GM21529 (cell line): Measurements from ENCODE around the gene VCL.

Source experiments
- ATAC-seq: cut with Tn5 transposase; IDR thresholded peaks from one replicate; pipeline ENCODE4 v1.9.1; 2021; ENCODE audit not compliant: unreplicated experiment

Gene VCL

DNA sequence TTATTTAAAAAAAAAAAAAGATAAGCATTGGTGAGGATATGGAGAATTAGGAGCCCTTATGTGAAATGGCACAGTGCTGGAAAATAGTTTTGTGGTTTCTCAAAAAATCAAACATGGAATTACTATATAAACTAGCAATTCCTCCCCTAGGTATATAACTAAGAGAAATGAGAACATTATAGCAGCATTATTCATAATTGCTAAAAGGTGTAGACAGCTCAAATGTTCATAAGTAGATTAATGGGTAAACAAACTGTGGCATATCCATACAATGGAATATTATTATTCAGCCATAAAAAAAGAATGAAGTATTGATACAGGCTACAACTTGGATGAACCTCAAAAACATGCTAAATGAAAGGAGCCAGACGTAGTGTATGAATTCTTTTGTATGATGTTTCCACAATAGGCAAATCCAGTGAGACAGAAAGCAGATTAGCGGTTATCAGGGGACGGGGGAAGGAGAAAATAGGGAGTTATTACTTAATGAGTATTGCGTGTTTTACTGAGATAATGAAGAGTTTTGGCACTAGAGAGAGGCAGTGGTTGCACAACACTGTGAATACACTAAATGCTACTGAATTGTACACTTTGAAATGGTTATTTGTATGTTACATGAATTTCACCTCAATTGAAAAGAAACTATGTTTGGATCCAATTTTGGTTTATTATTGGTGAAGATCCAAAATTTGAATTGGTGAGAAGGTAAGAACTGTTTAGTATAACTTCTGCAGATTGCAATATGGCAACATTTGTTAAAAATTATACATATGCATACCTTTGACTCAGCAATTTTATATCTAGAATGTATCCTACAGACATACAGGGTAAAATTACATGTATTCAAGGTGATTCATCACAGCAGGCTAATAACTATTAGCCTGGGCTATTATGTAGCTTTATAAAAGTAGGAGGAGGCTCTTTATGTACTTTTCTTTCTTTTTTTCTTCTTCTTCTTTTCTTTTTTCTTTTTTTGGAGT is 69.7 kb downstream of the VCL start:
- no peak for ATAC-seq

DNA sequence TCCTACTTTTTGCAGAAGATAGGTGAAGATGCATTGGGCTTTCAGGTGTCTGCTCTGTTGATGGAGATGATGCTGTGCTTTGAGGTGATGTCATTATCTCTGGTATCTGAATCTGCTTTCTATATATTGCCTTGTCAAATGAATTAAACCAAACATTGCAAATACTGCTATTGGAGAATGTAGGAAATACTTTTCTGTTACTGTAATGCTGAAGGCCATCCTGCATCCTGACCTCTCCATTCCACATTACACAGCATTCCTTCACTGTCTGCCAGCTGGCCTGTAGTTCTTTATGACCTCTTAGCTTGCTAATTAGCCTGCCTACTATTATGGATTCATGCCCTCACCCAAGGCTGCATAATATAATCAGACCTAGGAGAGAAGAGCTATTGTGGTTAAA is 73.2 kb downstream of the VCL start:
- no peak for ATAC-seq

DNA sequence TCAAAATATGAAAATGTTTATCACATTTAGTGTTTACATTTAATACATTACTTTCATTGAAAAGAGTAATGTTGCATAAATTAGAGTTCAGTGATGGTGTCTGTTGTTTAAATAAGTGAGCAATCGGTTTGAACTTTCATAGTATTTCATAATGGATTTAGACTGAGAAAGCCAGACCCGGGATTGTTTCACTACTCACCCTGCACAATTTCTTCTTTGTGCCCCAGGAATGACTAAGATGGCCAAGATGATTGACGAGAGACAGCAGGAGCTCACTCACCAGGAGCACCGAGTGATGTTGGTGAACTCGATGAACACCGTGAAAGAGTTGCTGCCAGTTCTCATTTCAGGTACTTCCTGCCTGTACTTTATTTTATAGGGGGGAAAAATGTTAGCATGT is 74.6 kb downstream of the VCL start:
- ATAC-seq, result no peak

DNA sequence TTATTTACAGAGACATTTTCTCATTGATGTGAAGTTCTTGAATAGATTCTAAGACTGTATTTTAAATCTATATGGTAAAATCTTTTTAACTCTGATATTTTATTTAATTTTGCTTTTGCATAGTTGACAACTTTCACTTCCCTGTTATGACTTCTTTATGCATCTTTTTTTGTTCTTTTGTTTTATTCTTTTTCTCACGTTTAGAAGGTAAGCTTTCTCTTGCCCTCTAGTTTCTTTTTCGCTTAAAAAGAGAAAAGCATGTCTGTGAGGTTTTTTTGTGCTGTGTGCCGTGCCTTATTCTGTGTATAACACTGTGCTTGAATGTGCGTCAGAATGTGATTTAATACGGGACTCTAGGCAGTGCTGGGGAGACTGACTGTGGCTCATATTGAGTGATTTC is 78.0 kb downstream of the VCL start:
- no peak for ATAC-seq

GRCh38 chr10:74076961-74077360 is 79.0 kb downstream of the VCL start:
- ATAC-seq, result no peak

DNA sequence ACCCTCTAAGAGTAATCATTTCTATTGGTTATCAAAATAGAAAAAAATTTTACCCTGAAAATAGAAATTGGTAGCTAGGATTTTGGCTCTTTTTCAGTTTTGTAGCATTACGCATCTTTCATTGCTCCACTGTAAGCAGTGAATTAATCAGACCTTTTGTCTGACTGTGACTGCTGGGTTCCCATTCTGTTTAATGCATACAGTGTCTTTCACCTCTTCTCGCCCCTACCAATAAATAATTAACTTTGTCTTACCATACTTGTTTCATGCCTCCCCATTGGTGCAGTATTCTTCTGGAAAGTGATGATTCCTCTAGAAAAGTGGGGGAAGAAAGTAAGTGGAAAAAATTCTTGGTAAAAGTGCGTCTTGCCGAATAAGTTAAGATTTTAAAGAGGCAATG is 79.5 kb downstream of the VCL start:
- ATAC-seq, result no peak

GRCh38 chr10:74078037-74078436 is 80.1 kb downstream of the VCL start:
- ATAC-seq, result no peak

GRCh38 chr10:74079028-74079935 is 81.4 kb downstream of the VCL start:
- ATAC-seq, result no peak

DNA sequence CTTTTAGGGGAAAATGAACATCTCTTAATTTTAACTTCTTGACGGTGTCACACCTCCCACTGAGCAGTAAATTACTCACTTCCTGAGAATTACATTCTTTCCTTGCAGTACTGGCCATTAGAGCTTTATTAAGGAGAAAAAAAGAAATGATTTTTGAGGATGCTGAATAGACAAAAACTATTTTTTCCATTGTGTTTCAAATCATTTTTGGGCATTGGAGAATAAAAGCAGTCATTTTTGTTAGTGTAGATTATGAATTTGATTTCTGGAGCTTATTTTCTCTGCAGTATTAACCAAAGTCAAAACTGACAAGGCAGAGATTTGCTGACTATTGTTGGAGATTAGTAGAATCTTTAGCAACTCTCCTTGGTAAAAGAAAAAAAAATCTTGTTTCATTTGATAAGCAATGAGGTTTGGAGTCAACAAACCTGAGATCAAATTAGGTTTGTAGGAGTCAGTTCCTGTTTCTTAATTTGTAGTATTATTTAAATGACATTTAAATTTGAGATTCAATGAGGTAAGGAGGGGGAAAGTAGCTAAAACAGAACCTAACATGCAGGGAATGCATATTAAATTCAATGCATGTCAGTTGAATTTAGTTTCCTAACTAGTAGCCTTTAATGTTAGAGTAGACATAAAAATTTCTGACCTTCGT is 82.1 kb downstream of the VCL start:
- no peak for ATAC-seq

DNA sequence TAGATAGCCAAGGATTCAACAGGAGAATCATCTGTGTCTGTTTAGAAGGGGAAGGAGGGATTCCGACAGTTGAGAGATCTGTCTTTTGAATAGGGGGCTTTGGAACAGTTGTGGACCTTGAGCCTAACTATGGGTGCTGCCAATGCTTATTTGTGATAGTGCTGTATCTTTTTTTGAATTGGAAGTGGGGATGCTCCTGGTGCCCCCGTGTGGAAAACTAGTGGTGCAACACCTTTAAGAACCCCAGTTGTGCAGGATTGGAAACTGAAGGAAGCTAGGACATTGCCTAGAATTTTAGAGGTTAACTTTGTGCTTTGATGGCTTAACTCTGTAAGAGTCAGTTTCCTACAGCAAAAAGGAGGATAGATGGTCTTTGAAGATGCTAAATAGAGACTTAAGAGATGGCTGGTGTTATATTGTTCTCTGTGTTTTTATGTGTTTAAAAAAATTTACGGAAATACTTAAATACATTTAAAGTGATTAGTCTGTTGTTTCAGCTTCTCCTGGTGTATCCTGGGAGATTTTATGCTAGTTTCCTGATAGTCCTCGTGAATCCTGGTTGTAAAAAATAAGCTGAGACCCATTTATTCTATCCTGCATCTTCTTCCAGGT is 83.4 kb downstream of the VCL start:
- no peak for ATAC-seq

DNA sequence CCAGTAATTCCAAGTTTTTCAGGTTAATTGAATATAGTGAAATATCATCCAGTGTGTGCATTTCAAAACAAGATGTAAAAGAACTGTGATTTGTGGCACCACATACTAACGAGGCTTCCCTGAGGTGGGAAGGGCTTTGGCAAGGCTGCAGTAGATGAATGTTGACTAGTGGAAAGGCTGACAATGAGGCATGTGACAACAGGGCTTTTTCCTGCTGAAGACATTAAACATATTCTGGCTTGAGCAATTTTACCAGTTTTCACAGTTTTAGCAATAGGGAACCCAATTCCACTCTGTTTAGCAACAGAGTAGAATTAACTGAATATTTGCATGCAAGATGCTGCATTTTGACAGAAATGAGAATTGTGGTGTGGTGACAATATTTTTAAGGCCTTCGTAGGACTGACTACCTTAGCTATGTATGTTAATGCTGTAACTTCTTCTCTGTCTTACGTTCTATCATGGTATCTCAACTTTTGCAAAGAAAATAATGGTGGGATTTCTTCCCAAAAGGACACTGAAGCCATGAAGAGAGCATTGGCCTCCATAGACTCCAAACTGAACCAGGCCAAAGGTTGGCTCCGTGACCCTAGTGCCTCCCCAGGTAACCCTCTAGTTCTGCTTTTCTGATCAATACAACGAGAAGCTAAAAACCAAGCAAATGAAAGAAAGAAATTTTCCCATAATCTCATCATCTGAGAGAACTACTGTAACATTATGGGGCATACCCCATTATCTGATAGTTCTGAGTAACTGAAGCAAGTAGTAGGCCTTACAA is 84.2 kb downstream of the VCL start:
- ATAC-seq, result no peak

- no peak for ATAC-seq
These were observed 85.4 kb downstream of the VCL start for GRCh38 chr10:74083304-74083703.

DNA sequence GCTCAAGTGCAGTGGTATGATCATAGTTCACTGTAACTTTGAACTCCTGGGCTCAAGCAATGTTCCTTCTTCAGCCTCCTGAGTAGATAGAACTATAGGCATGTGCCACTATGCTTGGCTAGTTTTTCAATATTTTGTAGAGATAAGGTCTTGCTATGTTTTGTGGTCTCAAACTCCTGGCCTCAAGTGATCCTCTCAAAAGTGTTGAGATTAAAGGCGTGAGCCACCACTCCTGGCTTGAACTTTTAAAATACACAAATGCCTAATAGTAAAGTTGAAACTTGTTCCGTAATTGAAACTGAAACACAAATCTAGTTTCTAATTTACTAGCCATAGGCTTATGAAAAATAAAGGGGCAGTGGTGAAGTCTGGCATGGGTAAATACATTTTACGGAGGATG is 87.0 kb downstream of the VCL start:
- peak; percentile 77 for ATAC-seq

DNA sequence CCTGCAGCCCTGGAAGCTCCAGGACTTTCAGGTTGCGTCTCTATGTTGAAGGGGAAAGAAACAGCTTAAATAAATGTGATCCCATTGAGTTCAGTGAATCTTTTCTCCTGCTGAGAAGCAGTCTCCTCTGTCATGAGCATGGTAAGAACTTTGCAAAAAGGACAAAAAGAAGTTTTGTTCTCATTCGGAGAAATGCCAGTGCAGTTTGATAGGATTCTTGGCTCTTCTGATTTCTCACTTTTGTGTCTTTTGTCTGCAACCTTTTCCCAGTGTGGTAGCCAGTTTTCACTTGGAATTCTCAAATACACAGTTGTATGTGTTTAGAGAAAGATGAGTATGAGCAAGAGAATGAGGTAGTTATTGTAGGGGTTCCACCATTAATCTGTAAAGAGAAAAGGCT is 88.4 kb downstream of the VCL start:
- no peak for ATAC-seq

DNA sequence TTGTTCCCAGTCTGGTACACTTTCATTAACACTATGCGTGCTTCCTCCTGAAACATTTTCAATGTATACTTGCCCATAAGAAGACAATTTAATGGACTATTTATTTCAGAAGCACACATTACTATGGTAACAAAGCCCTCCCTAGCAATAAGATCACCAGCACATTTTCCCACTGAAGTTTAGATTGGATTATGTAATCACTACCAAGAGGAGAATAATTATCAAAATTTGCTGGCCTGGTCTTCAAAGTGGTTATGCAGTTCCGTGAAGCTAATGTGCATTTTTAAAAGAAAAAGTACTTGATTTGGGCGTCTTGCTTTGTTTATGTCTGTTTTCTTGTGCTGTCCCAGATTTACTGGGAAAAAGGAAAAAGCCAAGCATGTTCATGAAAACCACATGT is 90.8 kb downstream of the VCL start:
- ATAC-seq, result no peak

- no peak for ATAC-seq
These were observed 94.5 kb downstream of the VCL start for GRCh38 chr10:74092372-74092771.

DNA sequence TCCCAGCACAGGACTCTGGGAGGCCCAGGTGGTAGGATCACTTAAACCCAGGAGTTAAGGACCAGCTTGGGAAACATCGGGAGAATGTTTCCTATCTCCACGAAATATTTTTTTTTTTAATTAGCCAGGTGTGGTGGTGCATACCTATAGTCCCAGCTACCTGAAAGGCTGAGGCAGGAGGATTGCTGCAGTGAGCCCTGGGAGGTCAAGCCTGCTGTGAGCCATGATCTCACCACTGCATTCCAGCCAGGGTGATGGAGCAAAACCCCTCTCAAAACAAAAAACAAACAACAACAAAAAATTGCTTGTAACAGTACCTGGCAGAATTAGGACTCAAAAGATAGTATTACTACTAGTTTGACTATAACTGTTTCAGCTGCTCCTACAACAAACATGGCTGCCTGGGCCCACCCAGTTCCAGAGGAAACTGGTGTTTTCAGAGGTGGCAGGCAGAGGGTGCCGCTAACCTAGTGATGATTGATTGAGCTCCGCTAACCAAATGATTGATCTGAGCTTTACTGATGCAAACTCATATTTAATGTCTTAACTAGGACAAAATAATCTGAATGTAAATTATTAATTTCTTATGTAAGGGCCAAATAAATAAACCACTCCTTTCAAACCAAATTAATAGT is 95.7 kb downstream of the VCL start:
- ATAC-seq, result no peak

DNA sequence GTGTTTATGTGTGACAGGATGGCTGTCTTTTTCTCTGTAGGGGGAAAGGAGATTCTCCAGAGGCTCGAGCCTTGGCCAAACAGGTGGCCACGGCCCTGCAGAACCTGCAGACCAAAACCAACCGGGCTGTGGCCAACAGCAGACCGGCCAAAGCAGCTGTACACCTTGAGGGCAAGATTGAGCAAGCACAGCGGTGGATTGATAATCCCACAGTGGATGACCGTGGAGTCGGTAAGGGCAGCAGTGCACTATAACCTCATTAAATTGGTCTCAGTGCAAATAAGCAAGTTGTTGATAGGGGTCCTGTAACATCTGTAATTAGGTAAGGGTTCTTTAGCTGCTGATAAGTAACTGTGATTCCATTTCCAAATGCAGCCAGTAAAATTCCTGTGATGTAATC is 96.3 kb downstream of the VCL start:
- no peak for ATAC-seq

GRCh38 chr10:74096777-74097176 is 98.9 kb downstream of the VCL start:
- peak; percentile 94 for ATAC-seq

DNA sequence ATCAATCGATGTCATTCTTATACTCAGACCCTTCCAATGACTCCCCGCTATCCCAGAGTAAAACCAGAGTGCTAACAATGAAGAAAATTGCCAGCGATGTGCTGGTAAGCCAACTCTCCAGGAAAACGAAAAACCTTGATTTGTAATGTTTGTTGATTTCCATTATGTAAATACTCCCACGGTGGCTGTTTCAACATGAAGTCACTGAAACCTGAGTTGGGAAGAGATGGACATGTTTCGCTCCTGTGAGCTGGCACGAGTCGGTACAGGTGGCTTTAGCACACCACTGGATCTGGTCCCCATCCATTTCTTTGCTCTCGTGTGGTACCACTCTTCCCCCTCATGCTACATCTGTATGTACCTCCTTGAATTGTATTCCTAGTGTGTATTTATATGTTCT is 99.9 kb downstream of the VCL start:
- ATAC-seq, result no peak
